ENCODE measurements around the gene MAGEB17.
"Not testable (repeated sequence)": the region's sequence is repeated elsewhere in the genome, so short reads cannot be mapped to it uniquely, and the experiment has no call there.

The MAGEB17 gene

DNA sequence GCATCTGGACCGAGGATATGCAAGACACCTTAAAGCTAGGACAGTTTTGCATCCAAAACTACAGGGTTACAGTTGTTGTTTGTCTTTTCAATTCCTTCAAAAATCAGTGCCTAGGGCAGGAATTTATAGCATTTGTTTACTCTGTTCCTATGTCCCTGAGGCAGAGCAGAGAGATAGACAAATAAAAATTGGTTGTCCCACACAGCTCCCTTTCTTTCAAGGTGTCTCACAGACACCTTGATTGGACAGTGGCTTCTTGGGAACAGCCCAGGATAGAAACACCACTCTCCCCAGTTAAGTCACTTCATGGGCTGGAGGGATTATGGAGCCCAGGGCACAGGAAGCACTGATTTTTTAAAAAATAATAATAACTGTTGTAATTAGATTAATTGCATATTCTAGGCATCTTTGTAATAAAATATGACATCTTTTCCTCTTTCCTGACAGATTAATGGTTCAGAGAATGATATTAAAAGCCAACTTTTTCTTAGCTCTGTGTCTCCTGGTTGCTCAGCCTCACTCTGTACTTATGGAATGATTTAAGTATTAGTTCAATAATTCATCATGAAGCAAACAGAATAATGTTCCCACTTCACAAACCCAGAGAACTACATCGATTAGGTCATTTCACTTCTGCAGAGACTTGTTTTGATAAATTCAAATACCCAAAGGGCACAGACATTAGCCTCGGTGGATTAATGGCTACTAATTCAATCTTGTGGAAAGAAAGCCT is 8.2 kb downstream of the MAGEB17 start:
- Histone ChIP-seq H3K56ac (ENCODE audit: low read length) (no peak overlapping the region), H3K18ac (ENCODE audit: low read length) (no peak overlapping the region), H3K79me1 (ENCODE audit: low read length) (no peaks in the 10 kb centered on the region), H2BK120ac (ENCODE audit: low read depth, low read length) (no peak overlapping the region), H4K5ac (ENCODE audit: low read length) (no peak overlapping the region), H4K8ac (ENCODE audit: low read depth, low read length) (no peak overlapping the region), H3K27me3 (ENCODE audit: insufficient read depth, low read length, poor library complexity) (no peaks in the 10 kb centered on the region), H3K27ac (ENCODE audit: low read depth, low read length) (no peak overlapping the region), H3K4me3 (ENCODE audit: low read length) (no peak overlapping the region), H3K4ac (ENCODE audit: low read depth, low read length) (no peak overlapping the region), H3K23ac (ENCODE audit: low read length) (no peak overlapping the region), H3K79me2 (ENCODE audit: control insufficient read depth, insufficient read depth, low read length) (no peaks in the 10 kb centered on the region), H2BK15ac (replicated peaks; ENCODE audit: low read depth) (no peak overlapping the region), H2BK5ac (ENCODE audit: low read length) (no peak overlapping the region), H3K4me1 (ENCODE audit: control insufficient read depth, low read depth, low read length) (no peaks in the 10 kb centered on the region), H3K9ac (ENCODE audit: low read length) (no peak overlapping the region), H2AK5ac (ENCODE audit: low read length) (no peak overlapping the region), H3K4me2 (ENCODE audit: low read length) (no peak overlapping the region), H3K36me3 (ENCODE audit: control insufficient read depth, insufficient read depth, low read length) (peaks cover 5% of the 10 kb centered on the region)
- WGBS (ENCODE audit: extremely low coverage, insufficient coverage, low lambda C conversion rate), result no CpG with 5 or more reads among the region's 3 CpGs
- DNase-seq, result no peak

DNA sequence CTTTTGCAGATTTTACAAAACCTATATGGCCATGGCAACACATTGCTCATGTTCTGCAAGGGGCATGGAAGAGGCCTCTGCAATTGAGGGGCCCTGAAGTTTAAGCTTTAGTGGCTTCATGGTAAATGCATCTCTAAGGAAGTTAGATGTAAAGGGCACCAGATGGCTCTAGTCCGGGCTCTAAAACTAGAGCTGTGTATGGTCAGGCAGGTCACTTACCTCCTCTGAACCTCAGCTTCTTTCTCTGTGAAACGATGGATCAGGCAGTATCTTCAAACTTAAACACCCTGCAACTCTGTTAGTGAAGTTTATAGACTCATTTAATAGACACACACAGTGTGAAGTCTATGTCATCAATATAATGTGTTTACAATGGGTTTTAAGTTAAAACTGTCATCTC is 10.0 kb downstream of the MAGEB17 start:
- no peak overlapping the region for H3K9ac ChIP-seq (ENCODE audit: low read length)
- no peak overlapping the region for H3K56ac ChIP-seq (ENCODE audit: low read length)
- no peak overlapping the region for H3K4ac ChIP-seq (ENCODE audit: low read depth, low read length)
- no peak overlapping the region for H3K4me2 ChIP-seq (ENCODE audit: low read length)
- H3K79me1 ChIP-seq (ENCODE audit: low read length), result no peaks in the 10 kb centered on the region
- H3K4me1 ChIP-seq (ENCODE audit: control insufficient read depth, low read depth, low read length), result no peaks in the 10 kb centered on the region
- DNase-seq, result no peak
- H3K4me3 ChIP-seq (ENCODE audit: low read length), result no peak overlapping the region
- no peaks in the 10 kb centered on the region for H3K79me2 ChIP-seq (ENCODE audit: control insufficient read depth, insufficient read depth, low read length)
- H3K36me3 ChIP-seq (ENCODE audit: control insufficient read depth, insufficient read depth, low read length), result peaks cover 5% of the 10 kb centered on the region
- H2AK5ac ChIP-seq (ENCODE audit: low read length), result no peak overlapping the region
- H3K23ac ChIP-seq (ENCODE audit: low read length), result no peak overlapping the region
- H3K27ac ChIP-seq (ENCODE audit: low read depth, low read length), result no peak overlapping the region
- no peak overlapping the region for H2BK5ac ChIP-seq (ENCODE audit: low read length)
- no peak overlapping the region for H2BK120ac ChIP-seq (ENCODE audit: low read depth, low read length)
- no peak overlapping the region for H4K8ac ChIP-seq (ENCODE audit: low read depth, low read length)
- H4K5ac ChIP-seq (ENCODE audit: low read length), result no peak overlapping the region
- H3K18ac ChIP-seq (ENCODE audit: low read length), result peak overlapping the region; percentile 39
- H2BK15ac ChIP-seq (replicated peaks; ENCODE audit: low read depth), result no peak overlapping the region
- no peaks in the 10 kb centered on the region for H3K27me3 ChIP-seq (ENCODE audit: insufficient read depth, low read length, poor library complexity)
- no CpG with 5 or more reads among the region's 2 CpGs for WGBS (ENCODE audit: extremely low coverage, insufficient coverage, low lambda C conversion rate)

DNA sequence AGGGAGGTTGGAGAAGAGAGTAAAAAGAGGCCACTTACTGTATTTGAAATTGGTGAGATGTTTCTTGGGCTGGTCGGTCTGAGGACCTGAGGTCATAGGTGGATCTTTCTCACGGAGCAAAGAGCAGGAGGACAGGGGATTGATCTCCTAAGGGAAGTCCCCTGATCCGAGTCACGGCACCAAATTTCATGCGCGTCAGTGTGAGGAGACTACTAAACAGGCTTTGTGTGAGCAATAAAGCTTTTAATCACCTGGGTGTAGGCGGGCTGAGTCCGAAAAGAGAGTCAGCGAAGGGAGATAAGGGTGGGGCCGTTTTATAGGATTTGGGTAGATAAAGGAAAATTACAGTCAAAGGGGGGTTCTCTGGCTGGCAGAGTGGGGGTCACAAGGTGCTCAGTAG is 16.6 kb downstream of the MAGEB17 start:
- not testable (repeated sequence) for H3K4me1 ChIP-seq (ENCODE audit: control insufficient read depth, low read depth, low read length); H3K4me3 ChIP-seq (ENCODE audit: low read length); H2AK5ac ChIP-seq (ENCODE audit: low read length); H4K8ac ChIP-seq (ENCODE audit: low read depth, low read length); H3K4ac ChIP-seq (ENCODE audit: low read depth, low read length); H3K23ac ChIP-seq (ENCODE audit: low read length); H3K27me3 ChIP-seq (ENCODE audit: insufficient read depth, low read length, poor library complexity); H3K18ac ChIP-seq (ENCODE audit: low read length); H3K79me2 ChIP-seq (ENCODE audit: control insufficient read depth, insufficient read depth, low read length); H3K79me1 ChIP-seq (ENCODE audit: low read length); H2BK5ac ChIP-seq (ENCODE audit: low read length); DNase-seq; H2BK120ac ChIP-seq (ENCODE audit: low read depth, low read length); H2BK15ac ChIP-seq (replicated peaks; ENCODE audit: low read depth); H3K4me2 ChIP-seq (ENCODE audit: low read length); H3K36me3 ChIP-seq (ENCODE audit: control insufficient read depth, insufficient read depth, low read length); H4K5ac ChIP-seq (ENCODE audit: low read length)
- WGBS (ENCODE audit: extremely low coverage, insufficient coverage, low lambda C conversion rate), result no CpG with 5 or more reads among the region's 10 CpGs
- peak overlapping the region; percentile 67 for H3K56ac ChIP-seq (ENCODE audit: low read length)
- peak overlapping the region; percentile 36 for H3K27ac ChIP-seq (ENCODE audit: low read depth, low read length)
- H3K9ac ChIP-seq (ENCODE audit: low read length), result peak overlapping the region; percentile 67

GRCh38 chrX:16185725-16186136 is 18.4 kb downstream of the MAGEB17 start:
- no CpG with 5 or more reads among the region's 2 CpGs for WGBS (ENCODE audit: extremely low coverage, insufficient coverage, low lambda C conversion rate)
- no peak overlapping the region for H3K4me2 ChIP-seq (ENCODE audit: low read length)
- no peak overlapping the region for H2BK15ac ChIP-seq (replicated peaks; ENCODE audit: low read depth)
- no peak overlapping the region for H4K8ac ChIP-seq (ENCODE audit: low read depth, low read length)
- H2AK5ac ChIP-seq (ENCODE audit: low read length), result no peak overlapping the region
- H3K4me3 ChIP-seq (ENCODE audit: low read length), result no peak overlapping the region
- H3K4ac ChIP-seq (ENCODE audit: low read depth, low read length), result peak overlapping the region; percentile 88
- H3K9ac ChIP-seq (ENCODE audit: low read length), result no peak overlapping the region
- H3K79me1 ChIP-seq (ENCODE audit: low read length), result no peaks in the 10 kb centered on the region
- H2BK120ac ChIP-seq (ENCODE audit: low read depth, low read length), result peak overlapping the region; percentile 5
- H3K27me3 ChIP-seq (ENCODE audit: insufficient read depth, low read length, poor library complexity), result no peaks in the 10 kb centered on the region
- H3K4me1 ChIP-seq (ENCODE audit: control insufficient read depth, low read depth, low read length), result peaks cover 9% of the 10 kb centered on the region
- DNase-seq, result peak; percentile 54
- no peak overlapping the region for H3K23ac ChIP-seq (ENCODE audit: low read length)
- H3K18ac ChIP-seq (ENCODE audit: low read length), result peak overlapping the region; percentile 97
- peak overlapping the region; percentile 87 for H3K56ac ChIP-seq (ENCODE audit: low read length)
- H3K36me3 ChIP-seq (ENCODE audit: control insufficient read depth, insufficient read depth, low read length), result no peaks in the 10 kb centered on the region
- no peak overlapping the region for H4K5ac ChIP-seq (ENCODE audit: low read length)
- peak overlapping the region; percentile 95 for H2BK5ac ChIP-seq (ENCODE audit: low read length)
- H3K79me2 ChIP-seq (ENCODE audit: control insufficient read depth, insufficient read depth, low read length), result no peaks in the 10 kb centered on the region
- H3K27ac ChIP-seq (ENCODE audit: low read depth, low read length), result peak overlapping the region; percentile 73

DNA sequence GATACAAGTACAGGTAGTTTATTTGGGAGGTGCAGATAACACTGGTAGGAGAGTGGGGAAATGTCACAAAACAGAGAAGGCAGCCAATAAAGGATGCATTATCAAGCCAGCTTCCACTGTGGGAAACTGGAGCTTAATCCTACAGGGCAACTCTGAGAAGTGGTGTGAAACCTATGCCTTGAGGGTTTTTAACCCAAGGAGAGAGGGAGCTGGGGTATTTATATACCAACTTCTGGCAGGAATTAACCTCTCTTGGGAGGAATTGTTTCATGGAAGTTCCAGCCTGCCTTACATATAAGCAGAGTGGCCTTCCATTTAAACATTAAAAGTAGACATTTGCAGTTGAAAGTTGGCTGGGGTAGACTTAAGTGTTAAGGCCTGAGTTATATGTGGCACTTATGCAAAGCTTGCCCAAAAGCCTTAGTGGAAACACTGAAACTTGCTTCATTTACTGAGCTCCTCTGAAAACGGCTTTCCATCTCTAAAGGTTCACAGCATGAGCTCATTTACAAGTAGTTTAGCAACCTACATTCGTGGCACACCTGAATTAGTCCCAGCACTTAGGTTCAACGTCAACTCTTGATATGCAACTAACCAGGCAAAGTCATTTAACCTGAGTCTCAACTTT is 19.2 kb downstream of the MAGEB17 start:
- Histone ChIP-seq H4K5ac (ENCODE audit: low read length) (peak overlapping the region; percentile 29), H3K79me2 (ENCODE audit: control insufficient read depth, insufficient read depth, low read length) (no peaks in the 10 kb centered on the region), H3K18ac (ENCODE audit: low read length) (peak overlapping the region; percentile 97), H4K8ac (ENCODE audit: low read depth, low read length) (no peak overlapping the region), H2AK5ac (ENCODE audit: low read length) (peak overlapping the region; percentile 29), H3K79me1 (ENCODE audit: low read length) (no peaks in the 10 kb centered on the region), H3K4me2 (ENCODE audit: low read length) (no peak overlapping the region), H3K27me3 (ENCODE audit: insufficient read depth, low read length, poor library complexity) (no peaks in the 10 kb centered on the region), H3K9ac (ENCODE audit: low read length) (peak overlapping the region; percentile 1), H3K4me1 (ENCODE audit: control insufficient read depth, low read depth, low read length) (peaks cover 9% of the 10 kb centered on the region), H3K4ac (ENCODE audit: low read depth, low read length) (peak overlapping the region; percentile 55), H2BK5ac (ENCODE audit: low read length) (peak overlapping the region; percentile 95), H2BK15ac (replicated peaks; ENCODE audit: low read depth) (no peak overlapping the region), H3K4me3 (ENCODE audit: low read length) (no peak overlapping the region), H2BK120ac (ENCODE audit: low read depth, low read length) (peak overlapping the region; percentile 5), H3K23ac (ENCODE audit: low read length) (no peak overlapping the region), H3K27ac (ENCODE audit: low read depth, low read length) (peak overlapping the region; percentile 73), H3K56ac (ENCODE audit: low read length) (peak overlapping the region; percentile 87), H3K36me3 (ENCODE audit: control insufficient read depth, insufficient read depth, low read length) (no peaks in the 10 kb centered on the region)
- peak; percentile 67 for DNase-seq
- no CpG with 5 or more reads among the region's 3 CpGs for WGBS (ENCODE audit: extremely low coverage, insufficient coverage, low lambda C conversion rate)

Data from mesendoderm (in vitro differentiated cells).